OCI-LY7 (cell line): ENCODE data around the gene NDOR1.

ENCODE experiments used
- CTCF ChIP-seq: fragments of 200-600 bp; sonication (generic); conservative IDR thresholded peaks from 2 replicates; pipeline ENCODE4 v1.5.1; 2014; ENCODE audit warnings: mild to moderate bottlenecking, antibody characterized with exemption, low read length, moderate library complexity, mixed read lengths
- EZH2phosphoT487 ChIP-seq: fragments of 200-600 bp; sonication (generic); IDR thresholded peaks from 2 replicates; pipeline ENCODE4 v1.6.1; 2018; ENCODE audit warnings: low read depth, borderline replicate concordance, mild to moderate bottlenecking, mixed run types, antibody characterized with exemption, low read length, moderate library complexity, mixed read lengths

- TF ChIP-seq CTCF = no peak
- TF ChIP-seq EZH2phosphoT487 = no peak
Observed at GRCh38 chr9:137237759-137238726, 32.5 kb downstream of the NDOR1 start.
